ENCODE data around the gene SLC22A23. TPM values are rescaled to one million over a fixed set of nuclear protein-coding genes. Genes with fewer than 3 reads are reported as not detected.

SLC22A23 gene
- total and polyA plus RNA-seq, 2 donors (not counting 1 experiment from before 2014, with no cell fraction given): 0.18 to 1.4 TPM

- Mint-ChIP-seq H3K27ac (no peak overlapping the region), H3K9me3 (ENCODE audit: insufficient read depth) (no peaks in the 10 kb centered on the region), H3K4me1 (peaks cover 11% of the 10 kb centered on the region), H3K27me3 (peaks cover 15% of the 10 kb centered on the region), H3K4me3 (no peak overlapping the region)
- no peak overlapping the region for H3K4me2 ChIP-seq (replicated peaks; ENCODE audit: low read depth, low read length, poor library complexity, severe bottlenecking)
- H3K79me2 ChIP-seq (ENCODE audit: control insufficient read depth, insufficient read depth, low read length): no peaks in the 10 kb centered on the region
- H3K36me3 ChIP-seq (replicated peaks in 1 of 2; ENCODE audit: control extremely low read depth in 1 of 2, control insufficient read depth in 1 of 2, extremely low read depth in 1 of 2, insufficient read depth in 2 of 2, low read length in 1 of 2): no peaks in the 10 kb centered on the region
- intact Hi-C loops (cut with micrococcal nuclease): no loop called here
- TF ChIP-seq CTCF (IDR thresholded peaks at IDR 0.05) (no peak), EZH2 (IDR thresholded peaks at IDR 0.05; ENCODE audit: borderline replicate concordance, insufficient read depth, low read depth, low read length, poor library complexity, severe bottlenecking) (no peak)
- ChIA-PET POLR2A (no interaction called here), CTCF (no interaction called here)
- no peak overlapping the region for H2AFZ ChIP-seq (ENCODE audit: insufficient read depth, low read depth, low read length, poor library complexity, severe bottlenecking)
- ATAC-seq (ENCODE audit: low read depth) (no peak), DNase-seq (no peak)
- WGBS (ENCODE audit: insufficient coverage): 94% methylated on average over 7 of the region's 14 CpGs
- no peaks in the 10 kb centered on the region for H3K27me3 ChIP-seq (replicated peaks in 1 of 4; ENCODE audit: control extremely low read depth in 1 of 4, control insufficient read depth in 3 of 4, insufficient read depth in 4 of 4, low read length in 3 of 4)
- H3K9ac ChIP-seq (ENCODE audit: low read length): no peak overlapping the region
- H3K9me3 ChIP-seq (ENCODE audit: control extremely low read depth in 1 of 3, control insufficient read depth in 2 of 3, insufficient read depth in 1 of 3, low read length in 2 of 3): no peaks in the 10 kb centered on the region
- H4K20me1 ChIP-seq (ENCODE audit: control insufficient read depth, insufficient read depth, low read length, poor library complexity, severe bottlenecking): no peaks in the 10 kb centered on the region
- no peak overlapping the region for H3K27ac ChIP-seq (ENCODE audit: low read length in 2 of 2)
- no peak overlapping the region for H3K4me3 ChIP-seq (ENCODE audit: control extremely low read depth in 1 of 5, extremely low read depth in 1 of 5, insufficient read depth in 1 of 5, low read depth in 2 of 5, low read length in 4 of 5)
- H3K4me1 ChIP-seq (ENCODE audit: control insufficient read depth in 2 of 2, insufficient read depth in 2 of 2, low read length in 2 of 2): peaks cover 0 to 6% of the 10 kb centered on the region in 2 donors
Measured at GRCh38 chr6:3343089-3343883, 113.6 kb downstream of the SLC22A23 start.

- CTCF ChIA-PET: no interaction called here
Measured at GRCh38 chr6:3341467-3341866, 115.4 kb downstream of the SLC22A23 start.

More at GRCh38 chr6:3341467-3341866, 115.4 kb downstream of the SLC22A23 start:
- 100% methylated on average over 1 of the region's 6 CpGs for WGBS (ENCODE audit: insufficient coverage)
- Histone ChIP-seq H3K9ac (ENCODE audit: low read length) (no peak overlapping the region), H3K9me3 (ENCODE audit: control extremely low read depth in 1 of 3, control insufficient read depth in 2 of 3, insufficient read depth in 1 of 3, low read length in 2 of 3) (peaks cover 0 to 3% (median 0%) of the 10 kb centered on the region in 3 donors), H4K20me1 (ENCODE audit: control insufficient read depth, insufficient read depth, low read length, poor library complexity, severe bottlenecking) (no peaks in the 10 kb centered on the region), H2AFZ (ENCODE audit: insufficient read depth, low read depth, low read length, poor library complexity, severe bottlenecking) (no peak overlapping the region), H3K36me3 (replicated peaks in 1 of 2; ENCODE audit: control extremely low read depth in 1 of 2, control insufficient read depth in 1 of 2, extremely low read depth in 1 of 2, insufficient read depth in 2 of 2, low read length in 1 of 2) (no peaks in the 10 kb centered on the region), H3K27ac (ENCODE audit: low read length in 2 of 2) (no peak overlapping the region), H3K4me3 (ENCODE audit: control extremely low read depth in 1 of 5, extremely low read depth in 1 of 5, insufficient read depth in 1 of 5, low read depth in 2 of 5, low read length in 4 of 5) (no peak overlapping the region), H3K27me3 (replicated peaks in 1 of 4; ENCODE audit: control extremely low read depth in 1 of 4, control insufficient read depth in 3 of 4, insufficient read depth in 4 of 4, low read length in 3 of 4) (no peaks in the 10 kb centered on the region), H3K4me2 (replicated peaks; ENCODE audit: low read depth, low read length, poor library complexity, severe bottlenecking) (no peak overlapping the region), H3K79me2 (ENCODE audit: control insufficient read depth, insufficient read depth, low read length) (no peaks in the 10 kb centered on the region), H3K4me1 (ENCODE audit: control insufficient read depth in 2 of 2, insufficient read depth in 2 of 2, low read length in 2 of 2) (peaks cover 7 to 19% of the 10 kb centered on the region in 2 donors)
- no peak for TF ChIP-seq CTCF (IDR thresholded peaks at IDR 0.05)
- TF ChIP-seq EZH2 (IDR thresholded peaks at IDR 0.05; ENCODE audit: borderline replicate concordance, insufficient read depth, low read depth, low read length, poor library complexity, severe bottlenecking): no peak
- Mint-ChIP-seq H3K9me3 (ENCODE audit: insufficient read depth) (no peaks in the 10 kb centered on the region), H3K4me3 (no peak overlapping the region), H3K27ac (no peak overlapping the region), H3K4me1 (peaks cover 20% of the 10 kb centered on the region), H3K27me3 (peaks cover 12% of the 10 kb centered on the region)
- intact Hi-C loops (cut with micrococcal nuclease): no loop called here
- POLR2A ChIA-PET: no interaction called here
- DNase-seq (no peak), ATAC-seq (ENCODE audit: low read depth) (no peak)
